HepG2 (cell line): ENCODE data around the gene COL5A1. TPM values are rescaled to one million over a fixed set of nuclear protein-coding genes. Genes with fewer than 3 reads are reported as not detected.

ENCODE experiments used
- ATAC-seq: fragments of 200-7000 bp; cut with Tn5 transposase; 3 replicates; pipeline ENCODE4 v1.9.1; 2020; ENCODE audit warnings: mild to moderate bottlenecking, moderate library complexity
- BruUV-seq: library from RNA; stranded (reverse); fragments of 400-500 nt; replicated peaks from 2 replicates; lab custom pipeline; 2021; lab: Mats Ljungman, UMichigan
- CTCF ChIA-PET: fragments of 300-600 bp; formaldehyde crosslinking; extraction: SDS; loops from one replicate; lab custom pipeline; 2021; ENCODE audit warnings: low total read pairs, inconsistent platforms, low intra/inter-chr PET ratio; lab: Yijun Ruan, JAX
- POLR2A ChIA-PET: fragments of 350-600 bp; sonication (Branson Sonifier 250); formaldehyde crosslinking; loops from one replicate; lab custom pipeline; 2020; ENCODE audit warnings: antibody characterized with exemption, inconsistent platforms; lab: Yijun Ruan, JAX
- DNase-seq: peaks from one replicate; pipeline ENCODE4 v3.0.0-alpha.2; 2015; ENCODE audit warnings: low spot score
- FAIRE-seq: peaks from 3 replicates; lab custom pipeline; 2011; peaks lifted over from hg19 to GRCh38; lab: Jason Lieb, UNC
- H2AFZ ChIP-seq: one replicate; pipeline ENCODE4 v1.6.1; 2011; ENCODE audit warnings: low read length, inconsistent platforms
- H3K27ac ChIP-seq: fragments of 300-600 bp; 3 replicates; pipeline ENCODE4 v1.8.0; 2011; ENCODE audit warnings: mixed run types, mild to moderate bottlenecking, mixed read lengths, low read length, inconsistent platforms; ENCODE audit not compliant: insufficient read depth; ENCODE audit errors: extremely low read length
- H3K27me3 ChIP-seq, 2 experiments: fragments of 200-600 bp in 1 of 2; 2 replicates in 1 of 2; 3 replicates in 1 of 2; pipeline versions ENCODE4 v1.6.0 to v1.8.0; 2011; ENCODE audit warnings: low read length in 2 of 2, mild to moderate bottlenecking in 2 of 2, moderate library complexity in 2 of 2, inconsistent platforms in 1 of 2; ENCODE audit not compliant: insufficient read depth in 2 of 2, control insufficient read depth in 1 of 2
- H3K36me3 ChIP-seq, 2 experiments: fragments of 200-600 bp in 1 of 2; replicated peaks in 1 of 2; 2 replicates in 1 of 2; 3 replicates in 1 of 2; pipeline versions ENCODE4 v1.5.1 to v1.8.0; 2011; ENCODE audit warnings: low read length in 2 of 2, inconsistent platforms in 1 of 2; ENCODE audit not compliant: insufficient read depth in 2 of 2, control insufficient read depth in 1 of 2
- H3K4me1 ChIP-seq: 2 replicates; pipeline ENCODE4 v1.5.1; 2012; ENCODE audit warnings: low read length, inconsistent platforms; ENCODE audit not compliant: insufficient read depth
- H3K4me2 ChIP-seq: 2 replicates; pipeline ENCODE4 v1.6.0; 2011; ENCODE audit warnings: low read depth, low read length, inconsistent platforms
- H3K4me3 ChIP-seq, 3 experiments: fragments of 200-600 bp in 1 of 3; sonication (generic), shearing (Covaris generic) in 1 of 3; replicated peaks in 1 of 3; 2 replicates each; pipeline ENCODE4 v1.5.1; 2011 to 2016; ENCODE audit warnings: low read length in 3 of 3, inconsistent platforms in 2 of 3, low read depth in 2 of 3, mild to moderate bottlenecking in 2 of 3, control low read depth in 1 of 3, mixed read lengths in 1 of 3; ENCODE audit not compliant: insufficient read depth in 1 of 3
- H3K79me2 ChIP-seq: one replicate; pipeline ENCODE4 v1.6.1; 2011; ENCODE audit warnings: low read length, inconsistent platforms; ENCODE audit not compliant: insufficient read depth
- H3K9ac ChIP-seq: 2 replicates; pipeline ENCODE4 v1.6.0; 2011; ENCODE audit warnings: mild to moderate bottlenecking, low read depth, low read length, inconsistent platforms; ENCODE audit not compliant: insufficient read depth
- H3K9me3 ChIP-seq: 2 replicates; pipeline ENCODE4 v1.5.1; 2012; ENCODE audit warnings: mild to moderate bottlenecking, low read length
- H4K20me1 ChIP-seq: 2 replicates; pipeline ENCODE4 v1.6.0; 2011; ENCODE audit warnings: inconsistent platforms, mild to moderate bottlenecking, low read length, moderate library complexity; ENCODE audit not compliant: insufficient read depth
- GFI1 ChIP-seq: sonication (generic); formaldehyde crosslinking; IDR thresholded peaks from 2 replicates; pipeline ENCODE4 v1.5.0; 2020; ENCODE audit warnings: missing genetic modification reagents, mild to moderate bottlenecking, borderline replicate concordance
- NFKBIZ ChIP-seq: IDR thresholded peaks from 2 replicates; pipeline ENCODE4 v1.6.1; 2018; ENCODE audit warnings: missing genetic modification reagents, missing compliant biosample characterization
- ZNF570 ChIP-seq: sonication (generic); formaldehyde crosslinking; IDR thresholded peaks from 2 replicates; pipeline ENCODE4 v1.4.0; 2020; ENCODE audit warnings: mild to moderate bottlenecking, missing genetic modification reagents, borderline replicate concordance
- ZNF800 ChIP-seq: sonication (generic); formaldehyde crosslinking; IDR thresholded peaks from 2 replicates; pipeline ENCODE4 v1.4.0; 2020; ENCODE audit warnings: missing genetic modification reagents
- WGBS: methylation state at CpG from one replicate; pipeline ENCODE4 v1.1.6; 2017; ENCODE audit warnings: low lambda C conversion rate; 5-methylcytosine and 5-hydroxymethylcytosine counted together
- in situ Hi-C: cut with HindIII; loops from 2 replicates; pipeline ENCODE4 v1.10.0; 2017; ENCODE audit warnings: low pct_unique_long_range_greater_than_20kb; ENCODE audit not compliant: extremely low pct_ligation_motif_present
- intact Hi-C: fragments of 100-400 bp; cut with micrococcal nuclease; formaldehyde crosslinking; loops from one replicate; pipeline ENCODE4 v1.10.0; 2022; ENCODE audit not compliant: unreplicated experiment
- polyA plus RNA-seq, 8 experiments: library from polyadenylated mRNA; depleted of rRNA in 3 of 8; stranded (reverse) in 7 of 8; unstranded in 1 of 8; fragments of >200 nt; fragmentation: Illumina TruSeq in 4 of 8; extraction: Trizol in 4 of 8; gene quantifications; 2 replicates each; pipeline versions ENCODE4 v1.2.1 to v1.2.3, GENCODE V29; 2011 to 2016; ENCODE audit warnings: low read depth in 4 of 8, missing spikeins in 1 of 8, mixed read lengths in 1 of 8; ENCODE audit not compliant: insufficient read depth in 1 of 8
- total RNA-seq, 5 experiments: library from RNA; depleted of rRNA; stranded (reverse); fragments of >200 nt; fragmentation: Illumina TruSeq; extraction: Trizol; gene quantifications; 2 replicates each; pipeline ENCODE4 v1.2.3, GENCODE V29; 2016; ENCODE audit warnings: low read depth in 1 of 5

Gene COL5A1
- total and polyA plus RNA-seq, 2 of the 13 experiments (the other 11 are each of a cell fraction or from before 2014, with no cell fraction given) = not detected

GRCh38 chr9:134652291-134653225 lies 11.0 kb downstream of the COL5A1 start:
- no peak overlapping the region for H3K27ac ChIP-seq
- no peak for TF ChIP-seq GFI1
- no peak for TF ChIP-seq ZNF800 (CRISPR knock-in tag)
- TF ChIP-seq ZNF570 (CRISPR knock-in tag) = no peak
- no peak for TF ChIP-seq NFKBIZ (CRISPR knock-in tag)
- POLR2A ChIA-PET = no interaction called here

More at GRCh38 chr9:134652291-134653225, 11.0 kb downstream of the COL5A1 start:
- intact Hi-C loops = no loop called here
- no peaks in the 10 kb centered on the region for H3K79me2 ChIP-seq
- no peaks in the 10 kb centered on the region for H3K9me3 ChIP-seq
- FAIRE-seq (no peak), DNase-seq (no peak), ATAC-seq (no peak)
- no peak overlapping the region for H3K4me3 ChIP-seq
- H3K27me3 ChIP-seq = peaks cover 1 to 15% of the 10 kb centered on the region in 2 experiments; a peak in 3 of 5 replicates
- no peak overlapping the region for H2AFZ ChIP-seq
- no peak overlapping the region for H3K4me2 ChIP-seq
- no peaks in the 10 kb centered on the region for H3K4me1 ChIP-seq
- in situ Hi-C loops = no loop called here
- H4K20me1 ChIP-seq = no peaks in the 10 kb centered on the region
- BruUV-seq = no TSS peak
- CTCF ChIA-PET = no interaction called here
- H3K36me3 ChIP-seq = no peaks in the 10 kb centered on the region
- no peak overlapping the region for H3K9ac ChIP-seq
- 12% methylated on average over 12 of the region's 28 CpGs for WGBS
